Neuronal stem cell (in vitro differentiated cells): ENCODE measurements around the gene ANKFN1.

Experiments
- DNase-seq: peaks from one replicate; pipeline ENCODE4 v3.0.0-alpha.2; 2013; ENCODE audit warnings: low spot score
- H2AFZ ChIP-seq: one replicate; pipeline ENCODE4 v1.6.1; 2013; ENCODE audit warnings: mild to moderate bottlenecking, low read length, inconsistent platforms
- H2AK5ac ChIP-seq: 2 replicates; pipeline ENCODE4 v1.6.1; 2013; ENCODE audit warnings: low read depth, mild to moderate bottlenecking, inconsistent platforms, low read length, moderate library complexity, mixed read lengths
- H2BK120ac ChIP-seq: 2 replicates; pipeline ENCODE4 v1.6.1; 2013; ENCODE audit warnings: low read depth, mild to moderate bottlenecking, inconsistent platforms, low read length, moderate library complexity, mixed read lengths
- H2BK12ac ChIP-seq: one replicate; pipeline ENCODE4 v1.6.1; 2013; ENCODE audit warnings: low read length, inconsistent platforms
- H2BK15ac ChIP-seq: 2 replicates; pipeline ENCODE4 v1.6.1; 2013; ENCODE audit warnings: mild to moderate bottlenecking, low read length, inconsistent platforms, mixed read lengths
- H2BK5ac ChIP-seq: one replicate; pipeline ENCODE4 v1.6.1; 2013; ENCODE audit warnings: inconsistent platforms, mild to moderate bottlenecking, low read length, moderate library complexity
- H3K14ac ChIP-seq: one replicate; pipeline ENCODE4 v1.6.1; 2013; ENCODE audit warnings: low read length, inconsistent platforms
- H3K18ac ChIP-seq: 2 replicates; pipeline ENCODE4 v1.6.1; 2013; ENCODE audit warnings: low read length, inconsistent platforms
- H3K23ac ChIP-seq: 2 replicates; pipeline ENCODE4 v1.6.1; 2013; ENCODE audit warnings: low read depth, mild to moderate bottlenecking, mixed read lengths, low read length, inconsistent platforms; ENCODE audit not compliant: poor library complexity
- H3K27ac ChIP-seq: replicated peaks from 3 replicates; pipeline ENCODE4 v1.5.1; 2013; ENCODE audit warnings: low read length, inconsistent platforms
- H3K27me3 ChIP-seq, 3 experiments: 2 replicates each; pipeline ENCODE4 v1.6.1; 2013; ENCODE audit warnings: low read length in 3 of 3, mild to moderate bottlenecking in 2 of 3, inconsistent platforms in 1 of 3, low read depth in 1 of 3, mixed read lengths in 1 of 3, moderate library complexity in 1 of 3; ENCODE audit not compliant: control insufficient read depth in 3 of 3, insufficient read depth in 3 of 3
- H3K36me3 ChIP-seq, 2 donors: replicated peaks in 1 of 2; 2 replicates each; pipeline ENCODE4 v1.6.1; 2013; ENCODE audit warnings: low read length in 2 of 2; ENCODE audit not compliant: control insufficient read depth in 2 of 2, insufficient read depth in 2 of 2
- H3K4ac ChIP-seq: 2 replicates; pipeline ENCODE4 v1.6.1; 2013; ENCODE audit warnings: inconsistent platforms, mild to moderate bottlenecking, low read length, moderate library complexity
- H3K4me1 ChIP-seq, 2 donors: 1 replicate in 1 of 2; 2 replicates in 1 of 2; pipeline ENCODE4 v1.6.1; 2013; ENCODE audit warnings: low read length in 2 of 2, low read depth in 1 of 2; ENCODE audit not compliant: control insufficient read depth in 2 of 2, insufficient read depth in 1 of 2
- H3K4me2 ChIP-seq: one replicate; pipeline ENCODE4 v1.6.1; 2013; ENCODE audit warnings: mild to moderate bottlenecking, low read length, inconsistent platforms; ENCODE audit not compliant: insufficient read depth, poor library complexity, severe bottlenecking
- H3K4me3 ChIP-seq, 2 donors: 2 replicates each; pipeline ENCODE4 v1.5.1; 2013; ENCODE audit warnings: low read length in 2 of 2, mild to moderate bottlenecking in 2 of 2, inconsistent platforms in 1 of 2, moderate library complexity in 1 of 2
- H3K79me1 ChIP-seq: one replicate; pipeline ENCODE4 v1.6.1; 2013; ENCODE audit warnings: low read depth, mild to moderate bottlenecking, inconsistent platforms, low read length, moderate library complexity
- H3K9ac ChIP-seq: one replicate; pipeline ENCODE4 v1.6.1; 2013; ENCODE audit warnings: mild to moderate bottlenecking, low read depth, low read length, inconsistent platforms; ENCODE audit not compliant: poor library complexity
- H3K9me3 ChIP-seq, 2 donors: replicated peaks in 1 of 2; 2 replicates each; pipeline versions ENCODE3 to v1.6.1; 2013; ENCODE audit warnings: low read length in 2 of 2, mild to moderate bottlenecking in 2 of 2, inconsistent platforms in 1 of 2, low read depth in 1 of 2, mixed read lengths in 1 of 2, moderate library complexity in 1 of 2; ENCODE audit not compliant: control insufficient read depth in 2 of 2, insufficient read depth in 1 of 2
- H4K8ac ChIP-seq: one replicate; pipeline ENCODE4 v1.6.1; 2013; ENCODE audit warnings: low read depth, mild to moderate bottlenecking, inconsistent platforms, low read length, moderate library complexity
- H4K91ac ChIP-seq: one replicate; pipeline ENCODE4 v1.6.1; 2013; ENCODE audit warnings: low read length, low read depth, mild to moderate bottlenecking, inconsistent platforms; ENCODE audit not compliant: poor library complexity
- WGBS, 2 donors: extraction: QIAGEN DNeasy Blood & Tissue Kit; methylation state at CpG; one replicate each; pipeline ENCODE4 v1.1.7; 2013; ENCODE audit warnings: missing lambda C conversion rate in 2 of 2, mixed read lengths in 1 of 2; ENCODE audit not compliant: insufficient read length in 2 of 2, insufficient replicate concordance in 1 of 2; ENCODE audit errors: extremely low coverage in 2 of 2; 5-methylcytosine and 5-hydroxymethylcytosine counted together

The ANKFN1 gene

DNA sequence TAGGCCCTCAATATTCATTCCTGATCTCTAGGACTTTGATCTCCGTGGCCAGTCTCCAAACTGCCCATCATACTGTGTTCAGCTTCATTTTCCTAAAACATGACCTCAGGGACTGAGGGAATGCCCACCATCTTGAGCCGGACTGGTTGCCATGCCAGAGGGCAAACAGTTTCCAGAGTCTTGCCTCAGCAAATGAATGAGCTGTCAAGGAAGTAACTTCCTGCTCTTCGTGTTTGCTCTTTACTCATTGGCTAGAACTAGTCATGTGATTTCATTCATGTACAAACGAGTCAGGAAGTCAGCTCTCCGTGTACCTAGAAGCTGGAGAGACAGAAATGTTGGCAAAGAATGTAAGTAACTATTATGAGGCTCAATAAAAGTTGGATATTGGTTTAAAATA, 50.2 kb downstream of the ANKFN1 start:
- Histone ChIP-seq H3K36me3 (no peaks in the 10 kb centered on the region), H3K18ac (no peak overlapping the region), H3K9me3 (no peaks in the 10 kb centered on the region), H2AK5ac (no peak overlapping the region), H4K8ac (no peak overlapping the region), H3K27ac (no peak overlapping the region), H3K4ac (no peak overlapping the region), H3K27me3 (no peaks in the 10 kb centered on the region), H3K4me1 (no peaks in the 10 kb centered on the region), H2BK5ac (no peak overlapping the region), H3K4me2 (no peak overlapping the region), H3K23ac (no peak overlapping the region), H2AFZ (peak overlapping the region; percentile 87), H3K9ac (no peak overlapping the region), H2BK120ac (no peak overlapping the region), H3K79me1 (no peaks in the 10 kb centered on the region), H4K91ac (no peak overlapping the region), H2BK12ac (no peak overlapping the region), H3K4me3 (peak overlapping the region in 1 of 2 donors; percentile 7), H2BK15ac (no peak overlapping the region), H3K14ac (no peak overlapping the region)
- DNase-seq, result no peak
- WGBS, 2 donors, result no CpG with 5 or more reads among the region's 5 CpGs

DNA sequence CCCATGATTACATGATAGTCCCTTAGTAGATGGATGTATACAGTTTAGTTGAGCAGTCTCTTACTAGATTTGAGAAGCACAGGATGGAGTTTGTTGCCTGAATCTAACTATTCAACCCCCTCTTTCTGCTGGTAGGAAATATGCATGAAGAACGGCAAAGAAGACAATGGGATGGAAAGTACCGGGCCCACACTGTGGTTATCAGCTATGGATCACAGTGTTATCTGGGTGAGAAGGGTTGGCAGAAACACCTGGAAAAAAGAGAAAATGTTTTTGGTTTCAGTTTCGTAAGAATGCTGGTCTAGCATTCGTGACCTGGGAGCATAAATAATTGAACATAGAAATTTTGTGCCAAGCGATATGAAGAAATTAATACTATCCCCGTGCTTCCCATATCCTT, 53.1 kb downstream of the ANKFN1 start:
- WGBS, 2 donors, result no CpG with 5 or more reads among the region's 6 CpGs

DNA sequence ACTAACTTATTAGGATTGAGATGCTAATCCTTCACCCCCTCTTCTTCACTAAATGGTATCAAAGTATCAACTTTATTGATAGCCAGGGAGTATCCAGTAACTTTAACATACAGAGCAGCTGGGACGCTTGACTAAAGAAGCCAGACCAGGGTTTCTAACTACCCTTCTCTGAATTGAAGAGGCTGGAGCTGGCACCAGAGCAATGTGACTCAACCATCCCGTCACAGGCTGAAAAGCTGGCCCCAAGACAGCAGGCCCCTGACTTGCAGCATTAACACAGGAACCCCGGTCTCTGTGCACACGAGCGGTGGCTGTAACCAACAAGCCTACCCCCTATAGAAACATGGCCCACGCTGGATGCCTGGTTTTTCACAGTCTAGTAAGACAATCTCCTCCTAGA, 59.8 kb downstream of the ANKFN1 start:
- no CpG with 5 or more reads among the region's 6 CpGs for WGBS, 2 donors

More for the DNA sequence above, 53.1 kb downstream of the ANKFN1 start:
- H2BK5ac ChIP-seq, result no peak overlapping the region
- no peak overlapping the region for H3K23ac ChIP-seq
- no peak overlapping the region for H3K14ac ChIP-seq
- H3K79me1 ChIP-seq, result no peaks in the 10 kb centered on the region
- H2AK5ac ChIP-seq, result no peak overlapping the region
- no peak overlapping the region for H3K4ac ChIP-seq
- H2BK120ac ChIP-seq, result no peak overlapping the region
- H4K91ac ChIP-seq, result no peak overlapping the region
- DNase-seq, result no peak
- H3K4me1 ChIP-seq, result no peaks in the 10 kb centered on the region
- H2BK12ac ChIP-seq, result no peak overlapping the region
- no peak overlapping the region for H2AFZ ChIP-seq
- no peak overlapping the region for H4K8ac ChIP-seq
- H3K4me2 ChIP-seq, result no peak overlapping the region
- H2BK15ac ChIP-seq, result no peak overlapping the region
- no peaks in the 10 kb centered on the region for H3K27me3 ChIP-seq
- no peaks in the 10 kb centered on the region for H3K9me3 ChIP-seq
- no peak overlapping the region for H3K18ac ChIP-seq
- no peak overlapping the region for H3K27ac ChIP-seq
- H3K9ac ChIP-seq, result no peak overlapping the region
- no peak overlapping the region for H3K4me3 ChIP-seq
- no peaks in the 10 kb centered on the region for H3K36me3 ChIP-seq

DNA sequence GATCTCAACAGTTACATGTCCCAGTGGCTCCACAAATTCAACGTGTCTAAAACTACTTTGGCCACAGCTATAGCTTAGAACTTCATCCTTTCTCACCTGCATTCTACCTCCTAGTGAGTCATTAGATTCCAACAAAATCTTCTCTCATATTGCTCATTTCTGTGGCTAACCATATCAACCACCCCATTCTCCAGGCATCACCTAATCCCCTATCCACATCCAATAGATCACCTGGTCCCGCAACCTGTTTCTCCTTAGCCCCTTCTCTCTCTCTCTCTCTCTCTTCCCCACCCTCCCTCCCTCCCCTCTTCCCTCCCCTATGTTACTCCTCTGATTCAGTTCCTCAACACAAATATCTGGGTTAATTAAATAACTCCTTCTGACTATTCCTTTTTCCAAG, 64.6 kb downstream of the ANKFN1 start:
- H3K14ac ChIP-seq, result no peak overlapping the region
- H2BK12ac ChIP-seq, result no peak overlapping the region
- H2BK5ac ChIP-seq, result no peak overlapping the region
- H3K27me3 ChIP-seq, result no peaks in the 10 kb centered on the region
- H3K4me2 ChIP-seq, result no peak overlapping the region
- no CpG with 5 or more reads among the region's 2 CpGs for WGBS, 2 donors
- H3K9me3 ChIP-seq, result no peaks in the 10 kb centered on the region
- no peak overlapping the region for H3K4ac ChIP-seq
- no peak for DNase-seq
- H4K91ac ChIP-seq, result no peak overlapping the region
- no peak overlapping the region for H3K23ac ChIP-seq
- no peak overlapping the region for H4K8ac ChIP-seq
- no peaks in the 10 kb centered on the region for H3K79me1 ChIP-seq
- peaks cover 0 to 4% of the 10 kb centered on the region in 2 donors for H3K4me1 ChIP-seq
- no peak overlapping the region for H3K9ac ChIP-seq
- H3K36me3 ChIP-seq, result no peaks in the 10 kb centered on the region
- no peak overlapping the region for H3K4me3 ChIP-seq
- H2BK120ac ChIP-seq, result no peak overlapping the region
- no peak overlapping the region for H2AFZ ChIP-seq
- H2BK15ac ChIP-seq, result no peak overlapping the region
- no peak overlapping the region for H3K27ac ChIP-seq
- no peak overlapping the region for H2AK5ac ChIP-seq
- H3K18ac ChIP-seq, result no peak overlapping the region

More for the DNA sequence above, 59.8 kb downstream of the ANKFN1 start:
- Histone ChIP-seq H2BK15ac (no peak overlapping the region), H3K23ac (no peak overlapping the region), H3K9me3 (no peaks in the 10 kb centered on the region), H3K18ac (no peak overlapping the region), H3K4ac (no peak overlapping the region), H3K27ac (no peak overlapping the region), H3K4me2 (no peak overlapping the region), H3K4me1 (no peaks in the 10 kb centered on the region), H3K36me3 (no peaks in the 10 kb centered on the region), H2BK12ac (no peak overlapping the region), H2AK5ac (no peak overlapping the region), H2BK5ac (no peak overlapping the region), H4K8ac (no peak overlapping the region), H3K14ac (no peak overlapping the region), H3K4me3 (no peak overlapping the region), H2BK120ac (no peak overlapping the region), H3K79me1 (no peaks in the 10 kb centered on the region), H4K91ac (no peak overlapping the region), H3K27me3 (no peaks in the 10 kb centered on the region), H2AFZ (no peak overlapping the region), H3K9ac (no peak overlapping the region)
- DNase-seq, result no peak
